AG09319 (cell line): ENCODE data around the gene CDCA7L.

Source experiments
- DNase-seq: peaks from one replicate; pipeline ENCODE4 v3.0.0-alpha.2; 2010; ENCODE audit warnings: low read depth; ENCODE audit errors: extremely low read depth
- CTCF ChIP-seq: IDR thresholded peaks from 2 replicates; pipeline ENCODE4 v1.5.1; 2011; ENCODE audit warnings: low read depth, mild to moderate bottlenecking, inconsistent platforms, low read length, moderate library complexity

The CDCA7L gene

GRCh38 chr7:21971780-21972396, 26.2 kb upstream of the CDCA7L start:
- no peak for DNase-seq
- no peak for TF ChIP-seq CTCF

DNA sequence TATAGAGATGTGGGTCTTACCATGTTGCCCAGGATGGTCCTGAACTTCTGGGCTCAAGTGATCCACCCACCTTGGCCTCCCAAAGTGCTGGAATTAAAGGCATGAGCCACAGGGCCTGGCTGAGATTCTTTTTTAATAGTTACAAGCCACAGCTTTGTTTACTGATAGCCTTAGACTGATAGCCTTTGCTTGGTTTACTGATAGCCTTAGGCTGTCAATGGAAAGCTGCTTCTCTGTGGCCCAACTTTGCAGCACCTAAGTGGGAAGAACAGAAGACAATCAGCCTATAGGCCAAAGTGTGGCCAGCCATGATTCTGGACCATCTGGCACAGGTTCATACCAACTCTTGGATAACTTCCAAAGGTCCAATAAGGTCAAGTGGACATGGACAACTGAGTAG, 24.1 kb upstream of the CDCA7L start:
- DNase-seq: no peak
- TF ChIP-seq CTCF: no peak

DNA sequence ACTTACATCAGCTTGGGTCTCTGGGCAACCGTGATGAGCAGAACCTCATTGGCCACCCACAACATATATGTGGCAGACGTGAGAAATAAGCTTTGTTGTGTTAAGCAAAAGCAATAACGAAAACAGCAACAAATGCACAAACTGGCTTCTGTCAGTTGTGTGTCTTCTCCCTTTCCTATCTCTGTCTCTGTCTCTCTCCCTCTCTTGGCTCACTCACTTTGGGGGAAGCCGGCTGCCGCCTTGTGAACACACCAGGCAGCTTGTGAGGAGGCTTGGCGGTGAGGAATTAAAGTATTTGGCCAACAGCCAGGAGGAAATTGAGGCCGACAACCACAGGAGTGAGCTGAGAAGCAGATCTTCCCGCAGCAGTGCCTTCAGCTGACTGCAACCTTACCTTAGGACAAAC, 21.9 kb upstream of the CDCA7L start:
- no peak for TF ChIP-seq CTCF
- no peak for DNase-seq

DNA sequence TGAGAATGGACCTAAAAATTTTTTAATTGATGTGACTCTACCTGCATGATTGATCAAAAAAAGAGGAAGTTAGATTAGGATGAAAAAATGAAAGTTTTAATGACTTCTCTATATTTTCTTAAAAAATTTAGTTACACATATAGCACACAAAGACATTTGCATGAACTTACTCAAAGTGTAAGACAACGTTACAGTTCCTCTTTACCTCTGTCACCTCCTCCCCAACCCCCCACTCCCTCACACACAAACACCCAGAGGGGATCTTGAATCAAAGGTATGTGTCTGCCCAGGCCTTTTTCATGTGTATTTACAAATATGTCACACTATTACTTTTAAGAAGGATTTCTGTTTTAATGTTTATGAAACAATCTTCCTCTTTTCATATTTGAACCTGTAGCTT, 20.6 kb upstream of the CDCA7L start:
- no peak for TF ChIP-seq CTCF
- no peak for DNase-seq

DNA sequence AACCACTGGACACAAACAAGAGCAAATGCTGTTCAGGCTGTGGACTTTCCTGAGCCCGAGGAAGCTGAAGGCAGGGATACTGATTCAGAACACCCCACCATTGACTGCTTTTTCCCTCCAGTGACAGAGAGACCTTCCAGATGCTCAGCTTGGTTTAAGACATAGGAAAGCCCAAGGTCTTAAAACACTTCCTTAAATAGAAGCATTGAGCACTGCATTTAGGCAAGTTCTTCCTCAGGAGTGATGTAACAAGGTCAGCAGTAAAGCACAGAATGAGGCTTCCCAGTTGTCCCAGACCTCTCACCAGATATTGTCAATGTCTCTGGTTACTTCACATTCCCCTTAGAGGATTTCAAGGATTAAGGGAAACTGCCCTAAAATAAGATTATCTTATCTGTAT, 19.6 kb upstream of the CDCA7L start:
- no peak for DNase-seq
- TF ChIP-seq CTCF: no peak

DNA sequence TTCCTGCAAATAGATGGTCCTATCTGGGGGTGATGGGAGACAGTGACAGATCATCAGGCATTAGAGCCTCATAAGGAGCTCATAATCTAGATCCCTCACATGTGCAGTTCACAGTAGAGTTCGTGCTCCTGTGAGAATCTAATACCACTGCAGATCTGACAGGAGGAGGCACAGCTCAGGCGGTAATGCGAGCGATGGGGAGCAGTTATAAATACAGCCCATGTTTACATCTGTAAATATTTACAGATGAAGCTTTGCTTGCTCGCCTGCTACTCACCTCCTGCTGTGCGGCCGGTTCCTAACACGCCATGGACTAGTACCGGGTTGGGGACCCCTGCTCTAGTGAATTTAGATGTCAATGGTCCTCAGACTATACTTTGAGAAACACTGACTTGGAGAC, 17.0 kb upstream of the CDCA7L start:
- no peak for DNase-seq
- no peak for TF ChIP-seq CTCF

DNA sequence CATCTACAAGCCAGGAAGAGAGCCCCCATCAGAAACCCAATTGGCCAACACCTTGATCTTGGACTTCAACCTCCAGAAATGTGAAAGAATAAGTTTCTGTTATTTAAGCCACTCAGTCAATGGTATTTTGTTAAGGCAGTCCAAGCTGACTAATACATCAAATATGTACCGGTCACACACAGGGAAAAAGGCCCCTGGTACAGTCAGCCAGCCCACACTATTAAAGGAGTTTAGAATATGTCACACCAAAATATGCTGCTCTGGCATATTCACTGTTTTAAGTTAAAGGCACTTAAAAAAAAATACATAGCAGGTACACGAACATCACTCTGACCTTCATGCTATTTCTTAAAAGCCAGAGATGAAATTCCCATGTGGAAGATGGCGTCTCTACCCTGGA, 15.2 kb upstream of the CDCA7L start:
- DNase-seq: peak; percentile 7
- no peak for TF ChIP-seq CTCF
